Mucosa of descending colon (tissue), 3 donors: ENCODE measurements around the gene TNRC18. TPM values are rescaled to one million over a fixed set of nuclear protein-coding genes. Genes with fewer than 3 reads are reported as not detected.

Experiments used
- ATAC-seq: fragments of 200-7000 bp; cut with Tn5 transposase; one replicate; pipeline ENCODE4 v1.9.1; 2020; ENCODE audit warnings: mild to moderate bottlenecking, moderate library complexity
- DNase-seq, 3 donors: peaks; one replicate each; pipeline ENCODE4 v3.0.0-alpha.2; 2020
- H3K36me3 ChIP-seq: fragments of 200-600 bp; one replicate; pipeline ENCODE4 v1.8.0; 2021; ENCODE audit warnings: low read depth, mild to moderate bottlenecking
- H3K4me1 ChIP-seq: fragments of 200-600 bp; one replicate; pipeline ENCODE4 v1.8.0; 2021; ENCODE audit warnings: low read depth, mild to moderate bottlenecking
- H3K4me3 ChIP-seq: fragments of 200-600 bp; one replicate; pipeline ENCODE4 v1.8.0; 2021; ENCODE audit warnings: mild to moderate bottlenecking
- H3K9me3 ChIP-seq: fragments of 200-600 bp; one replicate; pipeline ENCODE4 v1.8.0; 2021; ENCODE audit warnings: mild to moderate bottlenecking
- CTCF ChIP-seq: fragments of 200-600 bp; IDR thresholded peaks from one replicate; pipeline ENCODE4 v1.8.0; 2022; ENCODE audit warnings: antibody characterized with exemption, mild to moderate bottlenecking
- intact Hi-C, 2 donors: fragments of 100-400 bp; cut with DNase I in 1 of 2; cut with micrococcal nuclease in 1 of 2; formaldehyde crosslinking; loops; one replicate each; pipeline versions ENCODE4 v1.11.0 to v1.11.1; 2022; cut with DNase I, micrococcal nuclease
- total RNA-seq, 3 donors: library from RNA; stranded (reverse); fragmentation: NEBNext Ultra II Directional in 2 of 3; extraction: Animal tissue kit (Norgen Biotek cat#: 25700) in 2 of 3; gene quantifications; one replicate each; pipeline versions ENCODE4 v1.2.1 to v1.2.4, GENCODE V29; 2021 to 2023
- donor health status: DM: no; HTN: no; CAD: no; lungs with moderate emphysema.
- donor health status: DM: no; HTN: no; CAD: no.
- donor health status: DM: no; HTN: yes; CAD: no.

The TNRC18 gene
- total RNA-seq, 3 donors from 2014 or later = 94.0 to 170 (median 112) TPM

GRCh38 chr7:5377279-5377678 is 46.4 kb downstream of the TNRC18 start:
- no peak for DNase-seq
- no peaks in the 10 kb centered on the region for H3K4me1 ChIP-seq
- no peak for ATAC-seq
- H3K36me3 ChIP-seq = no peaks in the 10 kb centered on the region
- no peak overlapping the region for H3K4me3 ChIP-seq
- H3K9me3 ChIP-seq = no peaks in the 10 kb centered on the region
- TF ChIP-seq CTCF = no peak
- intact Hi-C loops = no loop called here

DNA sequence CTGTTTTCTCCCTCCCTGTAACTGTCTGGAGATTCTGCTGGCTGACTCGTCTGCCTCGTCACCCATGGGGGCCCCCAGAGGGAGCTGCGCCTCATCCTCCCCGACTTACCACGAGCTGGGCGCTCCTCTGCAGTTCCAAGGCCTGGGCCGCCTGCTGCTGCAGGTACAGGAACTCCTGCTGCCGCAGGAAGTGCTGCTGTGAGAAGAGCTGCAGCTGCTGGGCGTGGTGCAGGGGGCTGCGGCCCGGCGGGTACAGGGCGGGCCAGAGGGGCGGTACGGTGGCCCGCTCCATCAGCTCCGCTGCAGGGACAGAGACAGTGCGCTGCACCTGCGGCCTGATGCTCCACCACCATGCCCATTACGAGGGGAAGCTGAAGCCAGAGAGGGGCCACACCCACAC is 47.7 kb downstream of the TNRC18 start:
- Histone ChIP-seq H3K4me3 (no peak overlapping the region), H3K4me1 (no peaks in the 10 kb centered on the region), H3K9me3 (no peaks in the 10 kb centered on the region), H3K36me3 (no peaks in the 10 kb centered on the region)
- ATAC-seq (peak; percentile 4), DNase-seq (no peak)
- TF ChIP-seq CTCF = no peak
- intact Hi-C loops = no loop called here

DNA sequence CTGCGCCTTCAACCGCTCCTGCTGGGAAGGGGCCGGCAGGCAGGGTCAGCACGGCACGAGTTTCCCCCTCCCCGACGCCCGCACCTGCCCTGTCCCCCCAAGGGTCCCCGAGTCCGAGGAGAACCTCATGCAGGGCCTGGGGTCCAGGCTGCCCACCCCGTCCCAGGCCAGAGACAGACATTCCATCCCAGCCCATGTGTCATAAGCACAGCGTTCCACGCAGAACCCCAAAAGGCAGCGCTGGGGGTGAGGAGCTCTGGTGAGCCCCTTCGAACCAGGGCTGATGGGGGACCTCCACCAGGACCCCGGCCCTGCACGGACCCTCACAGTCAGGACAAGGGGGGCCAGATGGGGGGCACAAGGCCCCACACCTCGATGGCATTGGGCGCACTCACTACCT is 49.2 kb downstream of the TNRC18 start:
- intact Hi-C loops = no loop called here
- Histone ChIP-seq H3K36me3 (peaks cover 6% of the 10 kb centered on the region), H3K4me1 (no peaks in the 10 kb centered on the region), H3K9me3 (no peaks in the 10 kb centered on the region), H3K4me3 (no peak overlapping the region)
- no peak for DNase-seq
- TF ChIP-seq CTCF = no peak
- ATAC-seq = no peak

DNA sequence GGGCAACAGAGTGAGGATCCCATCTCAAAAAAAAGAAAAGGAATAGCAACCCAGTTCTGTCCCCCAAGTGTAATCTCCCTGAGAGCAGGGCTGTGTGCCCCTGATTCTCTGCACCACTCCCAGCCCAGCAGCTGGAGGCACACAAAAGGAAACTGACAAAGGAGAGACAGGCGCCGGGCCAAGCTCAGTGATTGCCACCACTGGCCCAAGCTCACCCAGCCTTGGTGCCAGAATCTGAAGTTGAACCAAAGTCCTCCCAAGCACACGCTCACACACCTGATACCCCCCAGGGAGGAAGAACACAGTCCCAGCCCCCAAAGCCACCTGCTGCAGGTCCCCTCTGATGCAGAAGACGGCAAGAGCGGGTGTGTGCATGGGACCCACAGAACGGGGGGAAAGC is 50.3 kb downstream of the TNRC18 start:
- H3K36me3 ChIP-seq = peaks cover 6% of the 10 kb centered on the region
- intact Hi-C loops = no loop called here
- no peaks in the 10 kb centered on the region for H3K9me3 ChIP-seq
- ATAC-seq (no peak), DNase-seq (no peak)
- TF ChIP-seq CTCF = no peak
- no peak overlapping the region for H3K4me3 ChIP-seq
- H3K4me1 ChIP-seq = no peaks in the 10 kb centered on the region

GRCh38 chr7:5370454-5371353 is 52.9 kb downstream of the TNRC18 start:
- no peak for ATAC-seq
- intact Hi-C loops = no loop called here
- no peak for TF ChIP-seq CTCF
- peaks cover 6% of the 10 kb centered on the region for H3K36me3 ChIP-seq
- no peaks in the 10 kb centered on the region for H3K4me1 ChIP-seq
- H3K4me3 ChIP-seq = no peak overlapping the region
- no peak for DNase-seq
- H3K9me3 ChIP-seq = no peaks in the 10 kb centered on the region
